Activated CD4-positive, alpha-beta memory T cell treated with anti-CD3 and anti-CD28 coated beads for 36 hours (primary cell): ENCODE results near the gene PHYKPL. TPM values are rescaled to one million over a fixed set of nuclear protein-coding genes. Genes with fewer than 3 reads are reported as not detected.
"Not testable (repeated sequence)": the region's sequence is repeated elsewhere in the genome, so short reads cannot be mapped to it uniquely, and the experiment has no call there.

Experiments
- CTCF ChIA-PET: fragments of 350-600 bp; sonication (Branson Sonifier 250); formaldehyde crosslinking; loops from one replicate; lab custom pipeline; 2021; ENCODE audit warnings: antibody characterized with exemption, inconsistent platforms; lab: Charles Lee
- POLR2A ChIA-PET: fragments of 350-600 bp; sonication (Branson Sonifier 250); formaldehyde crosslinking; loops from one replicate; lab custom pipeline; 2021; ENCODE audit warnings: antibody characterized with exemption; lab: Charles Lee
- DNase-seq: peaks from one replicate; pipeline ENCODE4 v3.0.0-alpha.2; 2020
- H3K27ac Mint-ChIP-seq: one replicate; pipeline ENCODE4 v1.8.0; 2021; ENCODE audit warnings: mixed read lengths
- H3K27me3 Mint-ChIP-seq: one replicate; pipeline ENCODE4 v1.8.0; 2021; ENCODE audit warnings: mixed read lengths
- H3K36me3 Mint-ChIP-seq: one replicate; pipeline ENCODE4 v1.8.0; 2021; ENCODE audit warnings: mixed read lengths
- H3K4me1 Mint-ChIP-seq: one replicate; pipeline ENCODE4 v1.8.0; 2021; ENCODE audit warnings: low read depth, mixed read lengths
- H3K4me3 Mint-ChIP-seq: one replicate; pipeline ENCODE4 v1.8.0; 2021; ENCODE audit warnings: mild to moderate bottlenecking, mixed read lengths
- H3K9me3 Mint-ChIP-seq: one replicate; pipeline ENCODE4 v1.8.0; 2021; ENCODE audit warnings: mixed read lengths
- intact Hi-C: fragments of 100-400 bp; cut with micrococcal nuclease; formaldehyde crosslinking; loops from one replicate; pipeline ENCODE4 v1.15.1; 2023
- total RNA-seq, 2 experiments: library from RNA; stranded (reverse); gene quantifications; one replicate each; pipeline ENCODE4 v1.2.3, GENCODE V29; 2021

PHYKPL gene
- total RNA-seq, 2 experiments from 2014 or later, result 49.3 to 58.0 TPM

DNA sequence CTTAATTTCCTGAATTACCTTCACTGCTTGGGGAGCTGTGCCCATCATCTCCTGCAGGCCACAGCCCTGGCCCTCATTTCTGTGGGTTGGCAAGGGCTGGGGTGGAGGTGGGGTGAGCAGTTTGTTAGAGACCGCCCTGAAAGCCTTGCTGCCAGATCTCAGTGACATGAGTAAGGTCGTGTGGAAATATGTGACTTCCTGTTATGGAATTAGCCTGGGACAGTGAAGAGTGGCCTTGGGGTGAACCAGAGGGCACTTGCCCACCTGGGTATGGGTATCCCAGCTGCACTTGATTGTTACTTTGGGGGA, 30.7 kb downstream of the PHYKPL start:
- Mint-ChIP-seq H3K4me1 (peaks cover 12% of the 10 kb centered on the region), H3K27me3 (peaks cover 3% of the 10 kb centered on the region), H3K27ac (no peak overlapping the region), H3K9me3 (peaks cover 2% of the 10 kb centered on the region), H3K36me3 (peaks cover 19% of the 10 kb centered on the region), H3K4me3 (no peak overlapping the region)
- CTCF ChIA-PET, result interaction anchor here (0.8 to 1.2 kb wide), 2 partner anchors 34 to 81 kb away, joined by 3 read pairs; no protein-coding TSS in a partner anchor
- intact Hi-C loops, result loop anchor here (5.0 to 10.0 kb wide), 2 partner anchors 50 to 423 kb away; partner anchors contain the start of genes CLK4 and NHP2
- POLR2A ChIA-PET, result interaction anchor here (0.8 kb wide), 1 partner anchor 11 kb away, joined by 3 read pairs; no protein-coding TSS in a partner anchor
- no peak for DNase-seq

DNA sequence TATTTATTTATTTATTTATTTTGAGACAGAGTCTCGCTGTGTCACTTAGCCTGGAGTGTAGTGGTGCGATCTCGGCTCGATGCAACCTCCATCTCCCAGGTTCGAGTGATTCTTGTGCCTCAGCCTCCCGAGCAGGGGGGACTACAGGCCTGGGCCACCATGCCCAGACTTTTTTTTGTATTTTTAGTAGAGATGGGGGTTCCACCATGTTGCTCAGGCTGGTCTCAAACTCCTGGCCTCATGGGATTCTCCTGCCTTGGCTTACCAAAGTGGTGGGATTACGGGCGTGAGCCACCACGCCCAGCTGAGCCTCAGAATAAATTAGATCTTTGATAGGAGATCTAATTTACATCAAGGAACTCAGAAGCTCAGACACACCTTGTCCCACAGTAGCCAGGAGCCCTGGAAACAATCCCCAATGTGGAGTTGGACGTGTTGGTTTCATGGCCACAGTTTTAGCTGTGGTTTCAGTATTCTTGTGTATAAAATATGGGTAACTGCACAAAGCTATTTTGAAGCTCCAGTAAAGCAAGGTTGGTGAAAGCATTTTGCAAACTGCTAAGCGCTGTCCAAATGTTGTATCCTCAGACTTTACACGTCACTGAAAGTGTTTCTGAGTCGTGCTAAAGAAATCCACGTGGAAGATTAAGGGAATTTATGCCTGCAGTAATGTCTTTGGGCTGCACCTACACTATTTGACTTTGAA, 31.2 kb downstream of the PHYKPL start:
- no peak for DNase-seq
- Mint-ChIP-seq H3K4me3 (no peak overlapping the region), H3K4me1 (peaks cover 7% of the 10 kb centered on the region), H3K36me3 (peaks cover 14% of the 10 kb centered on the region), H3K27ac (no peak overlapping the region), H3K9me3 (peaks cover 2% of the 10 kb centered on the region), H3K27me3 (peaks cover 3% of the 10 kb centered on the region)
- POLR2A ChIA-PET, result interaction anchor here (0.8 kb wide), 1 partner anchor 12 kb away, joined by 3 read pairs; no protein-coding TSS in a partner anchor
- CTCF ChIA-PET, result interaction anchor here (0.8 to 1.2 kb wide), 3 partner anchors 34 to 125 kb away, joined by 3 read pairs; no protein-coding TSS in a partner anchor
- intact Hi-C loops, result loop anchor here (5.0 to 10.0 kb wide), 2 partner anchors 49 to 423 kb away; partner anchors contain the start of genes CLK4 and NHP2

DNA sequence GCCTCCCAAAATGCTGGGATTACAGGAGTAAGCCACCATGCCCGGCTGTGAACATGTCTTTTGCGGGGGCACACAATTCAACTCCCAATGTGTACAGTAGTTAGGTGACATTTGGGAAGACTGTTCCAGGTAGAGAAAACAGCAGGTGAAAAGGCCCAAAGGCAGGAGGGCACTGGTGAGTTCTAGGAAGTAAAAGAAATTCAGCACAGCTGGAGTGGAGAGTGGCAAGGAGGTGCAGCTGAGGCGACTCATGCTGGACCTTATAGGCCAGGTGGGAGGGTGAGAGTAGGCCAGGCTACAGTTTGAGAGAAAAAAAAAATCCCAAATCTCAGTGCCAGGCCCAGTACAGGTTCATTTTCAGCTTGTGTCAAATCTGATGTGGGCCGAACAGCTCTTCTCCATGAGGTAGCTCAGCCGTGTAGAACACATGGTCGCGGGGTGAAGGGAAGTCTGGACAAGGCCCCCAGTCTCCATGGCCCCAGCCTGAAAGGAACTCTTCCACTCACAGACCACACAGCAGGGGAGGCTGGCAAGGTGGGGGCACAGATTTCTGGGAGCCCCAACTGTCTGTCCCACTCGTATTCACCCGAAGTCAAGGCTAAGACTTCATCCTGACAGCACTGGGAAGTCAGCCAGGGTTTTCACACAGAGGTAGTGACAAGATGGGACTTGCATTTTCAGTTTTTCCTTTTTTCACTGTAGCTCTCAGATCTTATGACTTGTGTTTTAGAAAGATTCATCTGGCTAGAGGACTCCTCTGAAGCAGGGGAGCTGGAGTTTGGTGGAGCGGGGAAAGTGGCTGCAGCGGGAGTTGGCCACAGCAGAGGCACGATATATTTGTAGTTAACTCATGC, 32.8 kb downstream of the PHYKPL start:
- Mint-ChIP-seq H3K36me3 (peaks cover 3% of the 10 kb centered on the region), H3K9me3 (peaks cover 2% of the 10 kb centered on the region), H3K4me1 (peaks cover 2% of the 10 kb centered on the region), H3K27ac (no peak overlapping the region), H3K27me3 (peaks cover 3% of the 10 kb centered on the region), H3K4me3 (no peak overlapping the region)
- DNase-seq, result no peak
- ChIA-PET POLR2A (interaction anchor here (0.7 kb wide), 1 partner anchor 13 kb away, joined by 3 read pairs; no protein-coding TSS in a partner anchor), CTCF (no interaction called here)
- intact Hi-C loops, result loop anchor here (5.0 to 10.0 kb wide), 2 partner anchors 48 to 425 kb away; partner anchors contain the start of genes CLK4 and NHP2

DNA sequence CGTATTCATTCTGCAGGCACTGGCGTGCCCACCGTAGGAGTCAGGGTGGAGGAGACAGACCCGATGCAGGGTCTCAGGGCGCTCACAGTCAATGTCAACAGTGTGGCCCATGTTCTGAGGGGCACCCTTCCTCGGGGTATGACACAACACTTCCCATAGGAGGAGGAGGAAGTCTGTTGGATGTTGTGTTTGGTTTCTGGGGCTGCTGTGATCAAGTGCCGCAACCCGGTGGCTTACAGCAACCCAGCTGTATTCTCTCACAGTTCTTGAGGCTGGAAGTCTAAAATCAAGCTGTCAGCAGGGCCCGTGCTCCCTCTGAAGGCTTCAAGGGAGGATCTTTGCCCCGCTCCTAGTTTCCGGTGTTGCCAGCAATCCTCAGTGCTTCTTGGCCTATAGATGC, 33.9 kb downstream of the PHYKPL start:
- Mint-ChIP-seq H3K4me3 (no peak overlapping the region), H3K27me3 (peaks cover 4% of the 10 kb centered on the region), H3K4me1 (no peaks in the 10 kb centered on the region), H3K36me3 (no peaks in the 10 kb centered on the region), H3K27ac (no peak overlapping the region), H3K9me3 (no peaks in the 10 kb centered on the region)
- intact Hi-C loops, result no loop called here
- ChIA-PET CTCF (no interaction called here), POLR2A (no interaction called here)
- DNase-seq, result no peak

DNA sequence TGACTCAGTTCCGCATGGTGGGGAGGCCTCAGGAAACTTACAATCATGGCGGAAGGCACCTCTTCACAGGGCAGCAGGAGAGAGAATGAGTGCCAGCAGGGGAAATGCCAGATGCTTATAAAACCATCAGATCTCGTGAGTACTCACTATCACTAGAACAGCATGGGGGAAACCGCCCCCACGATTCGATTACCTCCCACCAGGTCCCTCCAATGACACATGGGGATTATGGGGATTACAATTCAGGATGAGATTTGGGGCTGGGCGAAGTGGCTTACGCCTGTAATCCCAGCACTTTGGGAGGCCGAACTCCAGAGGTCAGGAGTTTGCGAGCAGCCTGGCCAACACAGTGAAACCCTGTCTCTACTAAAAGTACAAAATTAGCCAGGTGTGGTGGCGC, 34.5 kb downstream of the PHYKPL start:
- H3K36me3 Mint-ChIP-seq, H3K9me3 Mint-ChIP-seq, intact Hi-C loops, DNase-seq, H3K4me1 Mint-ChIP-seq, POLR2A ChIA-PET, H3K27ac Mint-ChIP-seq, H3K4me3 Mint-ChIP-seq, CTCF ChIA-PET, H3K27me3 Mint-ChIP-seq: not testable (repeated sequence)

DNA sequence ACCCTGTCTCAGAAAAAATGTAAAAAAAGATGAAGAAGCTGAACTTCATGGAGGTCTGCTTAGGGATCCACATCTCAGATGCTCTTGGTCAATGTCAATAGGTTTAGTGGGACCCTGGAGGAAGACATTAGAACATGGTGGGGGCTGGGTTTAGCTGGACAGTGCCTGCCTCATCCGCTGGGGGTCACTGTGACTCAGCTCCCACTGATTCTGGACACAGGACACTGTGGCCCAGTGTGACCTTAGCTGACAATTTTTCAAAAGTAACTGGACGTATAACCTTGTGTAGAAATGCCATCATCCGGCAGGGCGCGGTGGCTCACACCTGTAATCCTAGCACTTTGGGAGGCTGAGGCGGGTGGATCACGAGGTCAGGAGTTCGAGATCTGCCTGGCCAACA, 35.6 kb downstream of the PHYKPL start:
- peaks cover 9% of the 10 kb centered on the region for H3K27me3 Mint-ChIP-seq
- H3K36me3 Mint-ChIP-seq, result no peaks in the 10 kb centered on the region
- no peak for DNase-seq
- no peaks in the 10 kb centered on the region for H3K9me3 Mint-ChIP-seq
- H3K4me3 Mint-ChIP-seq, result no peak overlapping the region
- ChIA-PET POLR2A (no interaction called here), CTCF (interaction anchor here (1.0 kb wide), 1 partner anchor 40 kb away, joined by 3 read pairs; no protein-coding TSS in a partner anchor)
- intact Hi-C loops, result no loop called here
- peaks cover 4% of the 10 kb centered on the region for H3K4me1 Mint-ChIP-seq
- H3K27ac Mint-ChIP-seq, result no peak overlapping the region

DNA sequence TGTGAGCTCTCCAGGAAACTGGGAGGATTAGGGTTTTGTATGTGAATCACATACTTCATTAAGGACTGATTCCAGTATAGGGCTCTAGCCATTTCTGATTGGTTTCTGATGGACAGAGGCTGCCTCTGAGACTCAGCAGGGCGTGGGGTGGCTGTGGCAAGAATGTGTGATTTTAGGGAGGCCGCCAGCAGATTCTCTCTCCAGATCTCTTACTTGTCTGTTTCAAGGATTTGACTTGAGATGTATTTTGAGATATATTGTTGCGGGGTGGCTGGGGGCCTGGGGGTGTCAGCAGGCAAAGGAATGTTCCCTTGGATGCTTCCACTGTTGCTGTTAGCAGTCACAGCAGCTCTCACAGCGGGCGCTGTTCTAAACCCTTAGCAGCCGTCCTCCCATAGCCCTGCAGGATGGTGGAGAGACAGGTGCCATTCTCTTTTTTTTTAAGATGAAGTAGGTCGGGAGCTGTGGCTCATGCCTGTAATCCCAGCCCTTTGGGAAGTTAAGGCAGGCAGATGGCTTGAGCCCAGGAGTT, 36.3 kb downstream of the PHYKPL start:
- no peak for DNase-seq
- Mint-ChIP-seq H3K9me3 (no peaks in the 10 kb centered on the region), H3K27me3 (peaks cover 9% of the 10 kb centered on the region), H3K27ac (no peak overlapping the region), H3K4me3 (no peak overlapping the region), H3K4me1 (peaks cover 4% of the 10 kb centered on the region), H3K36me3 (no peaks in the 10 kb centered on the region)
- ChIA-PET POLR2A (no interaction called here), CTCF (interaction anchor here (1.0 kb wide), 1 partner anchor 39 kb away, joined by 3 read pairs; no protein-coding TSS in a partner anchor)
- intact Hi-C loops, result no loop called here

DNA sequence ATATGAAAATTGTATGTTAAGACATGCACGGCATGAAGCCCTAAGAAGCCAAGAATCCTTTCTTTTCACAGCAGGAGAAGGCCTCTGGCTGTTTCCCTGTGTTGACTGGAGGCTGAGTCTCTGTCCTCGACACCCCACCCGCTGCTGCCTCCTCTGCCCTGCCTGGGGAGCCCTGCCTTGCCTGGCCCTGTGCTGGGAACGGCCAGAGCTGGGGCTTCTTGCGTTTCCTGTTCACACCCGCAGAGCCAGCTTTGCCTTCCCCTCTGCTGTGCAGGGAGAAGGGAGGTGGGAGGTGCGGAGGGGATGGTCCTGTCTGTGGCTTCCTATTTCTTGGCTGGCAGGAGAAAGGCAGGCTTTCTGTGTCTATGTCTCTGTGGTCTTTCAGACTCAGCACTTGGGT, 38.6 kb downstream of the PHYKPL start:
- ChIA-PET CTCF (no interaction called here), POLR2A (no interaction called here)
- intact Hi-C loops, result no loop called here
- peaks cover 4% of the 10 kb centered on the region for H3K4me1 Mint-ChIP-seq
- H3K9me3 Mint-ChIP-seq, result no peaks in the 10 kb centered on the region
- DNase-seq, result no peak
- peaks cover 11% of the 10 kb centered on the region for H3K27me3 Mint-ChIP-seq
- H3K4me3 Mint-ChIP-seq, result no peak overlapping the region
- H3K27ac Mint-ChIP-seq, result no peak overlapping the region
- H3K36me3 Mint-ChIP-seq, result no peaks in the 10 kb centered on the region

DNA sequence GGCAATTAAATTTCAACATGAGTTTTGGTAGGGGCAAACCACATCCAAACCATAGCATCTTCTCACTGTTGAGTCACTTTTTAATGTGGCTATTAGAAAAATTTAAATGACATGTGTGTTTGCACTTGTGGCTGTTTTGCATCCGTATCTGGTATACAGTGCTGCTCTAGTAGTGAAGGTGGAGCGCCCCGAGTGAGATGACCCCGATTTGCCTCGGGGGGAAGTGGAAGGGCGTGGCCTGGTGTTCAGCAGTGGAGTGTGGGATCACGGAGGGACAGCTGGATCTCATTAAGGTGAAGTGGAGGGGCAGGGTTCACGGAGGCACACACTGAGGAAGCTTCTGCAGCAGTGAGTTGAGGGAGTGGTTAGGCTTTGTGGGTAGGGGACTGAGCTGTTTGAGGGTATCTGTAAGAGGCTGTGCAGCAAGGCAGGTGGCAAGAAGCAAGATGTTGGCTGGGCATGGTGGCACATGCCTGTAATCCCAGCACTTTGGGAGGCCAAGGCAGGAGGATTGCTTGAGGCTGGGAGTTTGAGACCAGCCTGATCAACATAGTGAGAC, 39.3 kb downstream of the PHYKPL start:
- ChIA-PET POLR2A (no interaction called here), CTCF (no interaction called here)
- DNase-seq, result no peak
- peaks cover 17% of the 10 kb centered on the region for H3K27me3 Mint-ChIP-seq
- intact Hi-C loops, result no loop called here
- H3K4me3 Mint-ChIP-seq, result no peak overlapping the region
- no peak overlapping the region for H3K27ac Mint-ChIP-seq
- H3K4me1 Mint-ChIP-seq, result peaks cover 4% of the 10 kb centered on the region
- no peaks in the 10 kb centered on the region for H3K9me3 Mint-ChIP-seq
- H3K36me3 Mint-ChIP-seq, result no peaks in the 10 kb centered on the region

DNA sequence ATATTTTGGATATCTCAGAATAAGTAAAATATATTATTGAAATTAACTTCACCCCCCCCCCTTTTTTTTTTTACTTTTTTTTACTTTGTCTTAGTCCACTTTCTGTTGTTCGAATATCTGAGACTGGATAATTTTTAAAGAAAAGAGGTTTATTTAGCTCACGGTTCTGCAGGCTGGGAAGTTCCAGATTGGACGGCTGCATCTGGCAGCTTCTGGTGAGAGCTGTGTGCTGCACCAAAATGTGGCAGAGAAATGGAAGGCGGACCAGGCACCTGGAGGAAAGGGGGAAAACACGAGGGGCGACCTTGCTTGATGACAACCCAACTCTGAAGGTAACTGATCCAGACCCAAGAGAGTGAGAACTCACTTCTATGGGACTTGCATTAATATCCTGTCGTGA, 39.8 kb downstream of the PHYKPL start:
- H3K4me1 Mint-ChIP-seq, result peaks cover 4% of the 10 kb centered on the region
- no peak overlapping the region for H3K27ac Mint-ChIP-seq
- intact Hi-C loops, result no loop called here
- DNase-seq, result no peak
- no peaks in the 10 kb centered on the region for H3K36me3 Mint-ChIP-seq
- peaks cover 17% of the 10 kb centered on the region for H3K27me3 Mint-ChIP-seq
- H3K9me3 Mint-ChIP-seq, result no peaks in the 10 kb centered on the region
- no peak overlapping the region for H3K4me3 Mint-ChIP-seq
- ChIA-PET POLR2A (no interaction called here), CTCF (no interaction called here)

DNA sequence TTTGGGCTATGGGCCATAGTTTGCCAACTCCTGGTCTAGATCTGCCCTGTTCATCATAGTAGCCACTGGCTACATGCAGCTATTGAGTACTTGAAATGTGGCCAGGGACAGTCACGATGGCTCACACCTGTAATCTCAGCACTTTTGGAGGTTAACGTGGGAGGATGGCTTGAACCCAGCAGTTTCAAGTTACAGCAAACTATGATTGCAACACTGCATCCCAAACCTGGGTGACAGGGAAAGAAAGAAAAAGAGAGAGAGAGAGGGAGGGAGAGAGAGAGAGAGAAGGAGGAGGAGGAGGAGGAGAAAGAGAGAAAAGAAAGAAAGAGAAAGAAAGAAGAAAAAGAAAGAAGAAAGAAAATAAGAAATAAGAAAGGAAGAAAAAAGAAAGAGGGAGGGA, 40.4 kb downstream of the PHYKPL start:
- no peaks in the 10 kb centered on the region for H3K9me3 Mint-ChIP-seq
- no peaks in the 10 kb centered on the region for H3K36me3 Mint-ChIP-seq
- H3K4me1 Mint-ChIP-seq, result peaks cover 4% of the 10 kb centered on the region
- ChIA-PET CTCF (no interaction called here), POLR2A (no interaction called here)
- no peak overlapping the region for H3K4me3 Mint-ChIP-seq
- DNase-seq, result no peak
- intact Hi-C loops, result no loop called here
- H3K27ac Mint-ChIP-seq, result no peak overlapping the region
- H3K27me3 Mint-ChIP-seq, result peaks cover 17% of the 10 kb centered on the region

DNA sequence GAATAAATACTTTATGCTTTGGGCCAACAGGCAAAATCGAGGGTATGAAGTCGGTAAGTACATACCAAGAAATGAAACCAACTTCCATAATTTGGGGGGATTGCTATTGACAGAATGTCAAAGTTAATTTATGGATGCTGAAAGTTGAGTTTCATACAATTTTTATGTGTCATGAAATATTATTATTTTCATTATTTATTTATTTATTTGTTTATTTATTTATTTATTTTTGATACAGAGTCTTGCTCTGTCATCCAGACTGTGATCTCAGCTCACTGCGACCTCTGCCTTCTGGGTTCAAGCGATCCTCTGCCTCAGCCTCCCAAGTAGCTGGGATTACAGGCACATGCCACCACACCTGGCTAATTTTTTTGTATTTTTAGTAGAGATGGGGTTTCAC, 40.9 kb downstream of the PHYKPL start:
- peaks cover 4% of the 10 kb centered on the region for H3K4me1 Mint-ChIP-seq
- POLR2A ChIA-PET, result no interaction called here
- intact Hi-C loops, result no loop called here
- no peak overlapping the region for H3K4me3 Mint-ChIP-seq
- H3K36me3 Mint-ChIP-seq, result no peaks in the 10 kb centered on the region
- peaks cover 17% of the 10 kb centered on the region for H3K27me3 Mint-ChIP-seq
- CTCF ChIA-PET, result no interaction called here
- no peaks in the 10 kb centered on the region for H3K9me3 Mint-ChIP-seq
- no peak for DNase-seq
- no peak overlapping the region for H3K27ac Mint-ChIP-seq
